KOPT-K1 (cell line): ENCODE measurements around the gene DIP2B.

ENCODE experiments used
- H3K27ac ChIP-seq: fragments of 200-600 bp; sonication (generic); 2 replicates; pipeline ENCODE4 v1.5.1; 2016; ENCODE audit warnings: antibody characterized with exemption, mild to moderate bottlenecking, low read depth, low read length; ENCODE audit not compliant: poor library complexity, severe bottlenecking
- H3K36me3 ChIP-seq: fragments of 200-600 bp; sonication (generic); 2 replicates; pipeline ENCODE4 v1.5.1; 2017; ENCODE audit warnings: antibody characterized with exemption, mild to moderate bottlenecking, low read length, moderate library complexity; ENCODE audit not compliant: insufficient read depth
- H3K9me3 ChIP-seq: fragments of 200-600 bp; sonication (generic); 2 replicates; pipeline ENCODE4 v1.5.1; 2017; ENCODE audit warnings: antibody characterized with exemption, low read length, mild to moderate bottlenecking; ENCODE audit not compliant: insufficient read depth, poor library complexity, severe bottlenecking

Gene DIP2B

GRCh38 chr12:50598321-50598862 lies 93.6 kb downstream of the DIP2B start:
- Histone ChIP-seq H3K9me3 (no peaks in the 10 kb centered on the region), H3K27ac (no peak overlapping the region), H3K36me3 (no peaks in the 10 kb centered on the region)

DNA sequence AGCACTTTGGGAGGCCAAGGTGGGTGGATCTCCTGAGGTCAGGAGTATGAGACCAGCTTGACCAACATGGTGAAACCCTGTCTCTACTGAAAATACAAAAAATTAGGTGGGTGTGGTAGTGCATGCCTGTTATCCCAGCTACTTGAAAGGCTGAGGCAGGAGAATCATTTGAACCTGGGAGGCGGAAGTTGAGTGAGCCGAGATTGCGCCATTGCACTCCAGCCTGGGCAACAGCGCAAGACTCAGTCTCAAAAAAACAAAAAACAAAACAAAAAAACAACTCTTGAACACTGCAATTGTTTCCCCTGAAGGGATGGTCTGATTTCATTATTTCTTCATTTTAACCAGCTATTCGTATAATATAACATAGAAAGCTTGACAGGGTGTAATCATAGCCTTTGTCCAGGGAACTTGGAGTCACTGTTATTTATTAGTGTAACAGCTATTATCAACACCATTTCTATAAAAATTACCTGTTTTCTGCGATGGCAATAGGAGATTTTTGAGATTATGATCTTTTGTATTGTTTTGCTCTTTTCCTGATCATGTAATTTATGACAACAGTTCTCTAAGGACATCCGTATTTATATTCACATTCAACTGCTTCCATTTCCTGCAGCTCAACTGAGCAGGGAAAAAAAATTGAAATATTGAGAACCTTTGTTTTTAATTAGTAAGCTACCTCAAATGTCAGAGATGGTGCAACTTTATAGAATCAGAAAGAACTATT lies 94.7 kb downstream of the DIP2B start:
- Histone ChIP-seq H3K9me3 (no peaks in the 10 kb centered on the region), H3K36me3 (no peaks in the 10 kb centered on the region), H3K27ac (no peak overlapping the region)

GRCh38 chr12:50600364-50600763 lies 95.6 kb downstream of the DIP2B start:
- Histone ChIP-seq H3K36me3 (no peaks in the 10 kb centered on the region), H3K27ac (no peak overlapping the region), H3K9me3 (no peaks in the 10 kb centered on the region)

DNA sequence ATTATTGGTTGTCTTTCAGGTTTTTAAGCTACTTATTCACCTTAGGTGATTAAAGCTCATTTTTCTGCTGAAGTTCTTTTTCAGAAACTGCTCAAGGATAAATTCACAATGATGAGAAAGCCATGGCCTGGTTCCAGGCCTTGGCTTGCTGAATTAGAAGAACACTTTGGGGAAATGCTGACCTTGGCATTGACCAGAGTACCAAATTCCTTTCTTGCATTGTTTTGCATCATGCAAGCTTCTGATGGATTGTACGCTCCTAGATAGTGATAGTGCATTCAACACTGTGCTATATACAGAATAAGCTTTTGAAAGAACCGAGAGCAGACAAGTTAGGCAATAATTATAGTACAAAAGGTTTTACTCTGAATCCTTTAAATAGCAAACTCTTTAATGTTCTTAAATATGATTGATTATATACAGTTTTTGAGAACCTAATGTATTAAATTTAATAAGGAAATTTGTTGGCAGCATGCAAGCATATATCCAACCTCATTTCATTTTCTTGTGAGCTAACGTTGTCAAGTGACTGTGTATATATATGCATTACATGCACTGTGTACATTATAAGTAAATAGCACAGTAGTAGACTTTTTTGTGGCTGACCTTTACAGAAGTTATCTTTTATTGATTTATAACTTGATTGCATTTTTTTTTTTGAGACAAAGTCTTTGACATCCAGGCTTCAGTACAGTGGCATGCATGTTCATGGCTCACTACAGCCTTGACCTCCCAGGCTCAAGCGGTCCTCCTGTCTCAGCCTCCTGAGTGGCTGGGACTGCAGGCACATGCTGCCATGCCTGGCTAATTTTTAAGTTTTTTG lies 99.2 kb downstream of the DIP2B start:
- Histone ChIP-seq H3K36me3 (no peaks in the 10 kb centered on the region), H3K27ac (no peak overlapping the region), H3K9me3 (no peaks in the 10 kb centered on the region)

DNA sequence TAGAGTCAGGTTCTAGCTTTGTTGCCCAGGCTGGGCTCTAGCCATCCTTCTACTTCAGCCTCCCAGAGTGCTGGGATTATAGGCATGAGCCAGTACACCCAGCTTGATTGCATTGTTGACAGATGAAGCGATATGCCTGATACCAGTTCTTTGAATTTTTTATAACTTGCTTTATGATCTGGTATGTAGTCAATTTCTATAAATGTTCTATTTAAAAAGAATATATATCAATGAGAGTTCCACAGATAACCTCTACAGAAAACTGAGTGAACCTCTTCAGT lies 99.8 kb downstream of the DIP2B start:
- H3K27ac ChIP-seq, result no peak overlapping the region
- no peaks in the 10 kb centered on the region for H3K9me3 ChIP-seq
- no peaks in the 10 kb centered on the region for H3K36me3 ChIP-seq

GRCh38 chr12:50606675-50607375 lies 102.0 kb downstream of the DIP2B start:
- Histone ChIP-seq H3K36me3 (no peaks in the 10 kb centered on the region), H3K9me3 (no peaks in the 10 kb centered on the region), H3K27ac (no peak overlapping the region)

GRCh38 chr12:50609292-50609874 lies 104.6 kb downstream of the DIP2B start:
- no peaks in the 10 kb centered on the region for H3K36me3 ChIP-seq

GRCh38 chr12:50610171-50610570 lies 105.4 kb downstream of the DIP2B start:
- Histone ChIP-seq H3K36me3 (no peaks in the 10 kb centered on the region), H3K9me3 (no peaks in the 10 kb centered on the region), H3K27ac (no peak overlapping the region)

More at GRCh38 chr12:50609292-50609874, 104.6 kb downstream of the DIP2B start:
- H3K9me3 ChIP-seq, result no peaks in the 10 kb centered on the region
- H3K27ac ChIP-seq, result no peak overlapping the region

DNA sequence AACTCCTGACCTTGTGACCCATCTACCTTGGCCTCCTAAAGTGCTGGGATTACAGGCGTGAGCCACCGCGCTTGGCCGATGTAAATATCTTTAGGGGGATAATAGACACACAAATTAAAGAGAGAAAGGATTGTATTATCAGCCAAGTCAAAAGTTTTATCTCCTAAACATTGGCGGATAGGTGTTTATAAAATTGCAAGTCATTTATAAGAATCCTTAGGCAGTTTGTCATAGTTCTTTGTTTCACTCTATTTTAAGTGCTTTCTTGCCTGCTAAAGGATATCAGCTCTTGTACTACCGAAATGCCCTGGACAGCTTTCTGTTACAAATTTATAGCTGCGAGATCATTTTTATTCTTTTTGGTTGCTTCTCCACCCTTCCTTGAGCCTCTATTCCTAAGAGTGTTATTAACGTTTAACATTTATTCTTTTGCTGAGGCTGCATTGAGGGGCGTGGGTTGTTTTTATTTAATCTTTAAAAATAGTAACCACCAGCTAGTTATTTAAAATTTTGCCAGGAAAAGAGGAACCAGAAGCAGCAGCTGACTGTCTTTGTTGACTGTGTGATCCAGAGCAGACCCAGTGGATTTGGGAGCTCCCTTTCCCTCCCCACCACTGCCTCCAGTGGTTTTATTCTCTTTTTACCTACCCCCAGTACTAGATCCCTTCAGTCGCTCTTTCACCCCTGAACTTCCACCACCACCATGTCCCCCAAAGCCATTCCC lies 106.4 kb downstream of the DIP2B start:
- H3K27ac ChIP-seq, result no peak overlapping the region
- H3K36me3 ChIP-seq, result no peaks in the 10 kb centered on the region
- no peaks in the 10 kb centered on the region for H3K9me3 ChIP-seq

- H3K27ac ChIP-seq, result no peak overlapping the region
Observed at GRCh38 chr12:50612882-50613281, 108.1 kb downstream of the DIP2B start.

DNA sequence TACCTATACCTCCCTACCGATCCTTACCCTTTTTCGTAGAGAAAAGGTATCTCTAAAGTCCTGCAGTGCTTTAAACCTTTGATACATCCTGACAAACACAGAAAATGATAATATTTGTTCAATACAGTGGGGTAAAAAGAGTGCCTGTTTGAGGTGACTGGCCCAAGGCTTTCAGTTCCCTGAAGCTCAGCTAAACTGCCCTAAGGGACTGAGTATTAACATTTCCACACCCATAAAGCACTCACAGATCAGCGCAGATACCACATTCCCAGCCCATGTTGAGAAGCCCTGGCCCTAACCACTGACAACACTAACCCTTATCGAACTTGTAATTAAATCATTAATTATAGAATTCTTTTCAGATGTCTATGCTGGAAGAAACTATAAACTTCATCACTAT lies 108.7 kb downstream of the DIP2B start:
- no peaks in the 10 kb centered on the region for H3K9me3 ChIP-seq
- H3K36me3 ChIP-seq, result no peaks in the 10 kb centered on the region
- no peak overlapping the region for H3K27ac ChIP-seq

More at GRCh38 chr12:50612882-50613281, 108.1 kb downstream of the DIP2B start:
- Histone ChIP-seq H3K9me3 (no peaks in the 10 kb centered on the region), H3K36me3 (no peaks in the 10 kb centered on the region)

DNA sequence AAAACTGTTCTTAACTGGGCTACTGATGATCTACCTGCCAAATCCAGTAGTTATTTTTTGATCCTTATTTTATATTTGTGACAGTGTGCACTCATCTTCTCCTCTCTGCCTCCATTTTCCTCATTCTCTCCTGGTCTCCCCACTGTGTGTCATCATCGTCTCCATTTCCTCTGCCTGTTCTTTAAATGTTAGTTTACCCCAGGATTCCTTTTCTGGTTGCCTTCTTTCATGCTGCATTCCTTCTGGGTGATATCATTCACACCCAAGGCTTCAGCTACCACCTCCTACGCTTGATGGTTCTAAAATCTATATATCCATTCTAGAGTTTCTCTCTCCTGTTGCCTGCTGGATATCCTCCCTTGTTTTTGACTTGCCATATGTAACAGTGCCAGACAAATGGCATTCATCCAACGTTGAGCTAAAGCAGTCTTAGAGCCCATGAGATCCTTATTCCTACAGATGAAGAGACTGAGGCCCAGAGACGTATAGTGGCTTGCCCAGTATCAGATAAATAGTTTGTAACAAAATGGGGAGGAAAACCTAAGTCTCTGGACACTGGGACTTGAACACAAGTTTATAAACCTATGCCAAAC lies 109.5 kb downstream of the DIP2B start:
- no peak overlapping the region for H3K27ac ChIP-seq
- no peaks in the 10 kb centered on the region for H3K9me3 ChIP-seq
- H3K36me3 ChIP-seq, result no peaks in the 10 kb centered on the region

- H3K27ac ChIP-seq, result no peak overlapping the region
- no peaks in the 10 kb centered on the region for H3K9me3 ChIP-seq
- H3K36me3 ChIP-seq, result no peaks in the 10 kb centered on the region
Observed at GRCh38 chr12:50615145-50615906, 110.5 kb downstream of the DIP2B start.
